ENCODE data around the gene ZNF140. TPM values are rescaled to one million over a fixed set of nuclear protein-coding genes. Genes with fewer than 3 reads are reported as not detected.

The ZNF140 gene
- total RNA-seq, result 19.6 and 24.0 TPM in 2 replicates

- Histone ChIP-seq H3K4me3 (ENCODE audit: low read depth, low read length) (peak within 1 kb of the TSS; percentile 94), H3K27me3 (ENCODE audit: control insufficient read depth, insufficient read depth, low read length) (no peaks in the 10 kb centered on the region), H3K36me3 (ENCODE audit: control insufficient read depth, insufficient read depth, low read length) (peaks cover 2% of the 10 kb centered on the region)
- peak; percentile 15 for TF ChIP-seq CTCF (IDR thresholded peaks at IDR 0.05; ENCODE audit: insufficient read depth, low read length, poor library complexity, severe bottlenecking)
- peak; percentile 90 for DNase-seq (ENCODE audit: low read depth)
These were observed at the start of gene ZNF140 for GRCh38 chr12:133080368-133081158. TSS of gene ZNF140 (plus strand) at chr12:133080923. CDS start at chr12:133081321, 398 bp downstream.

DNA sequence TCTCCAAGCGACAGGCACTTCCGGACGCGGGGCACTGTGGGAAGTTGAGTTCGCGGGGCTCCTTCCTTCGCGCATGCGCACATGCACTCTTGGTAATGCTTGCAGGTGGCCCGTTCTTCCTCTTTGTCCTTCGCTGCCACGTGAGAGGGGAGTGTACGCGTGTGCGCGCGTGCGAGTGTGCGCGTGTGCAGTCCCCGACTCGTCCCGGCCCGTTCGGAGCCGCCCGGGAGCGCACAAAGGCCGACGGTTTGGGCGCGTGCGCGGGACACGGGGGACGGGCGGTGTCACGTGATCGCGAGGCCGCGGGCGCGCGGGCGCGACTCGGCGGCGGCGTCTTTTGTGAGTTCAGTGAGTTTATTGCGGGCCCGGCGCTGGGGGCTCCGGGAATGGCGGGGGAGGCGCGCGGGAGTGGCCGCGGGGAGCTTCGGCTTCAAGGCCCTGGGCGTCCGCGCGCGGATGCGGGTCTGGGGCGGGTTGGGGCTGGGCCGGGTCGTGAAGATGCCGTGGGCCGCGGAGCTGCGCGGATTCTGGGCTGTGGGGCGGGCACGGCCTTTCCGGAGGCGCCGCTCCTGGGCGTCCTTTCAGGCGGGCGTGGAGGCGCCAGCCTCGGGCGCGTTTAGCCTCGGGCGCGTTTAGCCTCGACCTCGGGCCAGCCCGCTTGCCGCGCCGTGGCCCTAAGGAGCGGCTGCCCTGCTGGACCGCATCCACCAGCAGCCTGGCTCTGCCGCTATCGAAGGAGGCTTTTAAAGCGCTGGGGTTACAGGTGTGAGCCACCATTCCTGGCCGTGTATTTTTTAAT lies 43.3 kb upstream of the ZNF140 start, which contains the start of gene ZNF84:
Gene ZNF84, plus strand, starts transcription at position 303 of the 799 bp plus-strand sequence. CDS start 3,959 bp downstream, outside the sequence.
- TF ChIP-seq CTCF (IDR thresholded peaks at IDR 0.05; ENCODE audit: insufficient read depth, low read length, poor library complexity, severe bottlenecking), result no peak
- peak; percentile 92 for DNase-seq (ENCODE audit: low read depth)
- Histone ChIP-seq H3K4me3 (ENCODE audit: low read depth, low read length) (peak within 1 kb of the TSS; percentile 68), H3K36me3 (ENCODE audit: control insufficient read depth, insufficient read depth, low read length) (peaks cover 2% of the 10 kb centered on the region), H3K27me3 (ENCODE audit: control insufficient read depth, insufficient read depth, low read length) (no peaks in the 10 kb centered on the region)

DNA sequence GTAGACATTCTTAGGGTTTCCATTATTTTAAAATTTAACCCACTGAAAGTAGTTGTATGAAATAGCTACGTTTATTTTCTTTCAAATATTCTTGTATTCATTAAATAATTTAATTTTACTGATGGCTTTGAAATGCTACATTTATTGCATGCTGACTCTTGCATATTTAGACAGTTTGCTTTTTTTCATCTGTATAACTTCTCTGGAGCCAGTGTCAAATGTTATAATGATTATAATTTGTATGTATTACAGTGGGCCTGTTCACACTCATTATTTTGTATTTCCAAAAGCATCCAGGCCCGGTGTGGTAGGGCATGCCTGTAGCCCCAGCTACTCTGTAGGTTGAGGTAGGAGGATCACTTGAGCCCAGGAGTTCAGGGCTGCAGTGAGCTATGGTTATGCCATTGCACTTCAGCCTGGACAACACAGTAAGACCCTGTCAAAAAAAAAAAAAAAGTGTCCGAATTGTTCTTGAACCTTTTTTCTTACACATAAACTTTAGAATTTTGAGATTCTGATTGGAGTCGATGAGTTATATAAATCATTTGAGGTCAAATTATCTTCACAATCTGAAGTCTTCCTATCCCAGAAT lies 42.5 kb upstream of the ZNF140 start:
- DNase-seq (ENCODE audit: low read depth), result no peak
- TF ChIP-seq CTCF (IDR thresholded peaks at IDR 0.05; ENCODE audit: insufficient read depth, low read length, poor library complexity, severe bottlenecking), result no peak
- H3K36me3 ChIP-seq (ENCODE audit: control insufficient read depth, insufficient read depth, low read length), result peaks cover 2% of the 10 kb centered on the region
- H3K4me3 ChIP-seq (ENCODE audit: low read depth, low read length), result peak overlapping the region; percentile 68
- H3K27me3 ChIP-seq (ENCODE audit: control insufficient read depth, insufficient read depth, low read length), result no peaks in the 10 kb centered on the region

GRCh38 chr12:133046698-133047097 lies 34.0 kb upstream of the ZNF140 start:
- TF ChIP-seq CTCF (IDR thresholded peaks at IDR 0.05; ENCODE audit: insufficient read depth, low read length, poor library complexity, severe bottlenecking), result no peak
- H3K27me3 ChIP-seq (ENCODE audit: control insufficient read depth, insufficient read depth, low read length), result no peaks in the 10 kb centered on the region
- H3K4me3 ChIP-seq (ENCODE audit: low read depth, low read length), result no peak overlapping the region
- peaks cover 3% of the 10 kb centered on the region for H3K36me3 ChIP-seq (ENCODE audit: control insufficient read depth, insufficient read depth, low read length)
- DNase-seq (ENCODE audit: low read depth), result no peak

DNA sequence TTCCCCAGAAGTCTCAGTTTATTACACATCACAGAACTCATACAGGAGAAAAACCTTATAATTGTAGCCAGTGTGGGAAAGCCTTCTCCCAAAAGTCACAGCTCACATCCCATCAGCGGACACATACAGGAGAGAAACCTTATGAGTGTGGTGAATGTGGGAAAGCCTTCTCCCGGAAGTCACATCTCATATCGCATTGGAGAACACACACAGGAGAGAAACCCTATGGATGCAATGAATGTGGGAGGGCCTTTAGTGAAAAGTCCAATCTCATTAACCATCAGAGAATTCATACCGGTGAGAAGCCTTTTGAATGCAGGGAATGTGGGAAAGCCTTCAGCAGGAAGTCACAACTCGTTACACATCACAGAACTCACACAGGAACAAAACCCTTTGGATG lies 23.3 kb upstream of the ZNF140 start:
- H3K27me3 ChIP-seq (ENCODE audit: control insufficient read depth, insufficient read depth, low read length), result no peaks in the 10 kb centered on the region
- H3K36me3 ChIP-seq (ENCODE audit: control insufficient read depth, insufficient read depth, low read length), result peaks cover 2% of the 10 kb centered on the region
- no peak for TF ChIP-seq CTCF (IDR thresholded peaks at IDR 0.05; ENCODE audit: insufficient read depth, low read length, poor library complexity, severe bottlenecking)
- no peak overlapping the region for H3K4me3 ChIP-seq (ENCODE audit: low read depth, low read length)
- no peak for DNase-seq (ENCODE audit: low read depth)
